GM10266 (cell line): ENCODE measurements around the gene SAMM50.

ENCODE experiments used
- DNase-seq: peaks from one replicate; pipeline ENCODE4 v3.0.0; 2012; ENCODE audit errors: extremely low spot score
- TF ChIP-seq, protein P1 (sequence below): IDR thresholded peaks from 2 replicates; pipeline ENCODE4 v1.5.1; 2012; ENCODE audit warnings: mild to moderate bottlenecking, low read depth; ENCODE audit not compliant: control insufficient read depth, insufficient read depth; ENCODE audit errors: missing control alignments

SAMM50 gene

GRCh38 chr22:44039566-44040171, 84.4 kb downstream of the SAMM50 start:
- TF ChIP-seq, protein P1, sequence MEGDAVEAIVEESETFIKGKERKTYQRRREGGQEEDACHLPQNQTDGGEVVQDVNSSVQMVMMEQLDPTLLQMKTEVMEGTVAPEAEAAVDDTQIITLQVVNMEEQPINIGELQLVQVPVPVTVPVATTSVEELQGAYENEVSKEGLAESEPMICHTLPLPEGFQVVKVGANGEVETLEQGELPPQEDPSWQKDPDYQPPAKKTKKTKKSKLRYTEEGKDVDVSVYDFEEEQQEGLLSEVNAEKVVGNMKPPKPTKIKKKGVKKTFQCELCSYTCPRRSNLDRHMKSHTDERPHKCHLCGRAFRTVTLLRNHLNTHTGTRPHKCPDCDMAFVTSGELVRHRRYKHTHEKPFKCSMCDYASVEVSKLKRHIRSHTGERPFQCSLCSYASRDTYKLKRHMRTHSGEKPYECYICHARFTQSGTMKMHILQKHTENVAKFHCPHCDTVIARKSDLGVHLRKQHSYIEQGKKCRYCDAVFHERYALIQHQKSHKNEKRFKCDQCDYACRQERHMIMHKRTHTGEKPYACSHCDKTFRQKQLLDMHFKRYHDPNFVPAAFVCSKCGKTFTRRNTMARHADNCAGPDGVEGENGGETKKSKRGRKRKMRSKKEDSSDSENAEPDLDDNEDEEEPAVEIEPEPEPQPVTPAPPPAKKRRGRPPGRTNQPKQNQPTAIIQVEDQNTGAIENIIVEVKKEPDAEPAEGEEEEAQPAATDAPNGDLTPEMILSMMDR = no peak

GRCh38 chr22:44042249-44043218, 87.3 kb downstream of the SAMM50 start:
- DNase-seq = peak; percentile 68
- TF ChIP-seq, protein P1 = no peak

More at GRCh38 chr22:44039566-44040171, 84.4 kb downstream of the SAMM50 start:
- no peak for DNase-seq

GRCh38 chr22:44045145-44045544, 89.9 kb downstream of the SAMM50 start:
- DNase-seq = no peak
- TF ChIP-seq, protein P1 = no peak
